Measurements from ENCODE around the gene HIKESHI. TPM values are rescaled to one million over a fixed set of nuclear protein-coding genes. Genes with fewer than 3 reads are reported as not detected.

The HIKESHI gene
- total RNA-seq, 2 donors from 2014 or later = 23.7 to 27.8 TPM

GRCh38 chr11:86370171-86370570, 68.1 kb downstream of the HIKESHI start:
- intact Hi-C loops (cut with DNase I) = no loop called here
- H3K9ac ChIP-seq (ENCODE audit: low read depth in 2 of 2, low read length in 2 of 2) = no peak overlapping the region
- TF ChIP-seq CTCF (IDR thresholded peaks at IDR 0.05) = no peak
- H3K36me3 ChIP-seq = no peaks in the 10 kb centered on the region
- H3K9me3 ChIP-seq = no peaks in the 10 kb centered on the region
- no peak overlapping the region for H3K4me3 ChIP-seq
- no peaks in the 10 kb centered on the region for H3K27me3 ChIP-seq
- DNase-seq = no peak
- no peak overlapping the region for H3K27ac ChIP-seq
- H3K4me1 ChIP-seq = no peaks in the 10 kb centered on the region

- H3K4me1 ChIP-seq = no peaks in the 10 kb centered on the region
- H3K36me3 ChIP-seq = no peaks in the 10 kb centered on the region
- no peak overlapping the region for H3K4me3 ChIP-seq
- H3K9me3 ChIP-seq = no peaks in the 10 kb centered on the region
- H3K27me3 ChIP-seq = no peaks in the 10 kb centered on the region
- intact Hi-C loops (cut with DNase I) = no loop called here
- no peak overlapping the region for H3K27ac ChIP-seq
- no peak overlapping the region for H3K9ac ChIP-seq (ENCODE audit: low read depth in 2 of 2, low read length in 2 of 2)
- no peak for DNase-seq
- no peak for TF ChIP-seq CTCF (IDR thresholded peaks at IDR 0.05)
Measured at GRCh38 chr11:86370922-86371594, 69.0 kb downstream of the HIKESHI start.

GRCh38 chr11:86372041-86372440, 70.0 kb downstream of the HIKESHI start:
- intact Hi-C loops (cut with DNase I) = no loop called here
- Histone ChIP-seq H3K4me1 (no peaks in the 10 kb centered on the region), H3K9ac (ENCODE audit: low read depth in 2 of 2, low read length in 2 of 2) (no peak overlapping the region), H3K36me3 (no peaks in the 10 kb centered on the region), H3K4me3 (no peak overlapping the region), H3K27ac (no peak overlapping the region), H3K27me3 (no peaks in the 10 kb centered on the region), H3K9me3 (no peaks in the 10 kb centered on the region)
- DNase-seq = no peak
- no peak for TF ChIP-seq CTCF (IDR thresholded peaks at IDR 0.05)

GRCh38 chr11:86372586-86372985, 70.5 kb downstream of the HIKESHI start:
- no peaks in the 10 kb centered on the region for H3K4me1 ChIP-seq
- no peaks in the 10 kb centered on the region for H3K27me3 ChIP-seq
- H3K27ac ChIP-seq = no peak overlapping the region
- no peak for DNase-seq
- no peak overlapping the region for H3K9ac ChIP-seq (ENCODE audit: low read depth in 2 of 2, low read length in 2 of 2)
- no peak for TF ChIP-seq CTCF (IDR thresholded peaks at IDR 0.05)
- intact Hi-C loops (cut with DNase I) = no loop called here
- H3K36me3 ChIP-seq = no peaks in the 10 kb centered on the region
- no peak overlapping the region for H3K4me3 ChIP-seq
- no peaks in the 10 kb centered on the region for H3K9me3 ChIP-seq

GRCh38 chr11:86374069-86374468, 72.0 kb downstream of the HIKESHI start:
- no peak overlapping the region for H3K9ac ChIP-seq (ENCODE audit: low read depth in 2 of 2, low read length in 2 of 2)

More at GRCh38 chr11:86374069-86374468, 72.0 kb downstream of the HIKESHI start:
- intact Hi-C loops (cut with DNase I) = no loop called here
- H3K4me1 ChIP-seq = no peaks in the 10 kb centered on the region
- no peak overlapping the region for H3K4me3 ChIP-seq
- H3K36me3 ChIP-seq = no peaks in the 10 kb centered on the region
- DNase-seq = no peak
- no peak for TF ChIP-seq CTCF (IDR thresholded peaks at IDR 0.05)
- no peaks in the 10 kb centered on the region for H3K27me3 ChIP-seq
- H3K27ac ChIP-seq = no peak overlapping the region
- no peaks in the 10 kb centered on the region for H3K9me3 ChIP-seq
